Fibroblast of peridontal ligament (primary cell): ENCODE results near the gene EVC.
A peak's percentile ranks its signal among the peaks of the same experiment; 100 is the strongest.

ENCODE experiments used
- DNase-seq: peaks from one replicate; pipeline ENCODE4 v3.0.0-alpha.2; 2010; ENCODE audit errors: extremely low read depth

The EVC gene

GRCh38 chr4:5755161-5755560, 44.2 kb downstream of the EVC start:
- no peak for DNase-seq

GRCh38 chr4:5755679-5756078, 44.7 kb downstream of the EVC start:
- no peak for DNase-seq

GRCh38 chr4:5756271-5756670, 45.3 kb downstream of the EVC start:
- no peak for DNase-seq

GRCh38 chr4:5757091-5757490, 46.1 kb downstream of the EVC start:
- DNase-seq = no peak

GRCh38 chr4:5757536-5757935, 46.5 kb downstream of the EVC start:
- no peak for DNase-seq

GRCh38 chr4:5757954-5758353, 47.0 kb downstream of the EVC start:
- no peak for DNase-seq

GRCh38 chr4:5758741-5759140, 47.7 kb downstream of the EVC start:
- DNase-seq = peak; percentile 77

- DNase-seq = no peak
Measured at GRCh38 chr4:5759236-5760075, 48.5 kb downstream of the EVC start.

GRCh38 chr4:5760246-5760645, 49.2 kb downstream of the EVC start:
- no peak for DNase-seq

GRCh38 chr4:5760936-5761480, 50.0 kb downstream of the EVC start:
- DNase-seq = no peak

GRCh38 chr4:5770051-5770450, 59.0 kb downstream of the EVC start:
- no peak for DNase-seq

- DNase-seq = no peak
Measured at GRCh38 chr4:5772528-5773270, 61.7 kb downstream of the EVC start.

- DNase-seq = peak; percentile 88
Measured at GRCh38 chr4:5773271-5773555, 62.2 kb downstream of the EVC start.

- no peak for DNase-seq
Measured at GRCh38 chr4:5774416-5775036, 63.5 kb downstream of the EVC start.

GRCh38 chr4:5776510-5776909, 65.5 kb downstream of the EVC start:
- no peak for DNase-seq

- DNase-seq = no peak
Measured at GRCh38 chr4:5780831-5781480, 70.0 kb downstream of the EVC start.

GRCh38 chr4:5781691-5782090, 70.7 kb downstream of the EVC start:
- DNase-seq = no peak

- no peak for DNase-seq
Measured at GRCh38 chr4:5782829-5783476, 72.0 kb downstream of the EVC start.

- DNase-seq = no peak
Measured at GRCh38 chr4:5783486-5783885, 72.5 kb downstream of the EVC start.

GRCh38 chr4:5784021-5784420, 73.0 kb downstream of the EVC start:
- DNase-seq = no peak

- DNase-seq = peak; percentile 47
Measured at GRCh38 chr4:5784960-5785611, 74.1 kb downstream of the EVC start.
